HG03575 (cell line): ENCODE results near the gene CASTOR2.
"Not testable (repeated sequence)": the region's sequence is repeated elsewhere in the genome, so short reads cannot be mapped to it uniquely, and the experiment has no call there.

Source experiments
- ATAC-seq: cut with Tn5 transposase; IDR thresholded peaks from one replicate; pipeline ENCODE4 v1.9.1; 2021; ENCODE audit not compliant: unreplicated experiment, insufficient number of reproducible peaks, low FRiP score; ENCODE audit errors: extremely low read depth

Gene CASTOR2

GRCh38 chr7:74988436-74988835 is 23.9 kb downstream of the CASTOR2 start:
- ATAC-seq = not testable (repeated sequence)

- no peak for ATAC-seq
Observed at GRCh38 chr7:74993121-74993520, 28.6 kb downstream of the CASTOR2 start.

- ATAC-seq = not testable (repeated sequence)
Observed at GRCh38 chr7:74994869-74995543, 30.5 kb downstream of the CASTOR2 start.

GRCh38 chr7:74996361-74996760 is 31.9 kb downstream of the CASTOR2 start:
- ATAC-seq = not testable (repeated sequence)

- ATAC-seq = not testable (repeated sequence)
Observed at GRCh38 chr7:74997811-74998210, 33.3 kb downstream of the CASTOR2 start.

GRCh38 chr7:75001356-75001755 is 36.9 kb downstream of the CASTOR2 start:
- not testable (repeated sequence) for ATAC-seq

GRCh38 chr7:75010036-75010435 is 45.5 kb downstream of the CASTOR2 start:
- no peak for ATAC-seq

- no peak for ATAC-seq
Observed at GRCh38 chr7:75017832-75018231, 53.3 kb downstream of the CASTOR2 start.

- no peak for ATAC-seq
Observed at GRCh38 chr7:75018570-75019364, 54.3 kb downstream of the CASTOR2 start.

- ATAC-seq = no peak
Observed at GRCh38 chr7:75019800-75020199, 55.3 kb downstream of the CASTOR2 start.

- no peak for ATAC-seq
Observed at GRCh38 chr7:75024922-75025321, 60.4 kb downstream of the CASTOR2 start.

GRCh38 chr7:75028299-75028698 is 63.8 kb downstream of the CASTOR2 start:
- ATAC-seq = no peak

- ATAC-seq = no peak
Observed at GRCh38 chr7:75033064-75033463, 68.6 kb downstream of the CASTOR2 start.

GRCh38 chr7:75033826-75034225 is 69.3 kb downstream of the CASTOR2 start:
- no peak for ATAC-seq

- no peak for ATAC-seq
Observed at GRCh38 chr7:75038508-75038907, 74.0 kb downstream of the CASTOR2 start.

- no peak for ATAC-seq
Observed at GRCh38 chr7:75039166-75039565, 74.7 kb downstream of the CASTOR2 start.

- no peak for ATAC-seq
Observed at GRCh38 chr7:75039709-75040108, 75.2 kb downstream of the CASTOR2 start.

GRCh38 chr7:75040512-75040911 is 76.0 kb downstream of the CASTOR2 start:
- ATAC-seq = no peak

- no peak for ATAC-seq
Observed at GRCh38 chr7:75042286-75042685, 77.8 kb downstream of the CASTOR2 start.
